Measurements from ENCODE around the gene TTC29.
A peak's percentile ranks its signal among the peaks of the same experiment; 100 is the strongest.

The TTC29 gene

GRCh38 chr4:146932116-146932515, 13.5 kb downstream of the TTC29 start:
- TF ChIP-seq CTCF (conservative IDR thresholded peaks at IDR 0.05) = no peak
- H3K27ac ChIP-seq = no peak overlapping the region; the same call in 1 of the 2 replicates

GRCh38 chr4:146930673-146931072, 15.0 kb downstream of the TTC29 start:
- no peak overlapping the region for H3K27ac ChIP-seq
- TF ChIP-seq CTCF (conservative IDR thresholded peaks at IDR 0.05) = no peak

GRCh38 chr4:146927695-146928094, 18.0 kb downstream of the TTC29 start:
- no peak for TF ChIP-seq CTCF (conservative IDR thresholded peaks at IDR 0.05)
- H3K27ac ChIP-seq = no peak overlapping the region

GRCh38 chr4:146916479-146917076, 29.1 kb downstream of the TTC29 start:
- H3K27ac ChIP-seq = no peak overlapping the region
- peak; percentile 85 for TF ChIP-seq CTCF (conservative IDR thresholded peaks at IDR 0.05)

- no peak for TF ChIP-seq CTCF (conservative IDR thresholded peaks at IDR 0.05)
- H3K27ac ChIP-seq = no peak overlapping the region
These were observed 30.5 kb downstream of the TTC29 start for GRCh38 chr4:146915132-146915531.

GRCh38 chr4:146900295-146900694, 45.4 kb downstream of the TTC29 start:
- TF ChIP-seq CTCF (conservative IDR thresholded peaks at IDR 0.05) = no peak
- H3K27ac ChIP-seq = no peak overlapping the region

- H3K27ac ChIP-seq = no peak overlapping the region
- TF ChIP-seq CTCF (conservative IDR thresholded peaks at IDR 0.05) = no peak
These were observed 55.4 kb downstream of the TTC29 start for GRCh38 chr4:146890301-146890700.

Measured in VCaP (cell line).